Stimulated activated CD8-positive, alpha-beta memory T cell treated with anti-CD3 and anti-CD28 coated beads, Interleukin-15, amount 100 ng/mL, for 4 hours (primary cell): ENCODE data around the gene HOXC11.

ENCODE experiments used
- DNase-seq, 2 donors: peaks; one replicate each; pipeline ENCODE4 v3.0.0-alpha.2; 2020; ENCODE audit warnings: low read depth in 2 of 2

The HOXC11 gene

DNA sequence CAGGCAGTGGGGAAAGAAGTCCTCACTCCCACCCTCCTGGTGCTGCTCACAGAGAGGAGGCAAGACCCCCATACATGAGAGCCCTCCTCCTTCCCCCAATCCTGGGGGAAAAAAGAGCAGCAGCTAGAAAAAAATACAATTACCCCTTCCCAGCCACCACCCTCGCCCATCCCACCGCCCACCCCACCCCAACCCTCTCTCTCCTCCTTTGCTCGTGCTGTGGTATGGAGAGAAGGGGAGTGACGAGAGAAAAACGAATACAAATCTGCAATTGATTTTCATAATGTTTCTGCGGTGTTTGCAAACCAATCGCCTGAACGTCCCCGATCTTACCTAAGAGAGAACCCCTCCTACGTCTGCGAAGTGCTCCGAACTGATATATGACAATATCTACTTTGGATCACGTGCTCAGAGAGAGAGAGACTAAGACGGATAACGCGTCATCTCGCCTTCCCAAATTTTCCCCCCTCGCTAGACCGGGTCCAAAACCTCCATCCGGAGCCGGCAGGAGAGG lies at the start of gene HOXC11:
Gene HOXC11, plus strand, starts transcription at position 405 of the 514 bp plus-strand sequence. CDS start 116 bp downstream, outside the sequence.
- no peak for DNase-seq

DNA sequence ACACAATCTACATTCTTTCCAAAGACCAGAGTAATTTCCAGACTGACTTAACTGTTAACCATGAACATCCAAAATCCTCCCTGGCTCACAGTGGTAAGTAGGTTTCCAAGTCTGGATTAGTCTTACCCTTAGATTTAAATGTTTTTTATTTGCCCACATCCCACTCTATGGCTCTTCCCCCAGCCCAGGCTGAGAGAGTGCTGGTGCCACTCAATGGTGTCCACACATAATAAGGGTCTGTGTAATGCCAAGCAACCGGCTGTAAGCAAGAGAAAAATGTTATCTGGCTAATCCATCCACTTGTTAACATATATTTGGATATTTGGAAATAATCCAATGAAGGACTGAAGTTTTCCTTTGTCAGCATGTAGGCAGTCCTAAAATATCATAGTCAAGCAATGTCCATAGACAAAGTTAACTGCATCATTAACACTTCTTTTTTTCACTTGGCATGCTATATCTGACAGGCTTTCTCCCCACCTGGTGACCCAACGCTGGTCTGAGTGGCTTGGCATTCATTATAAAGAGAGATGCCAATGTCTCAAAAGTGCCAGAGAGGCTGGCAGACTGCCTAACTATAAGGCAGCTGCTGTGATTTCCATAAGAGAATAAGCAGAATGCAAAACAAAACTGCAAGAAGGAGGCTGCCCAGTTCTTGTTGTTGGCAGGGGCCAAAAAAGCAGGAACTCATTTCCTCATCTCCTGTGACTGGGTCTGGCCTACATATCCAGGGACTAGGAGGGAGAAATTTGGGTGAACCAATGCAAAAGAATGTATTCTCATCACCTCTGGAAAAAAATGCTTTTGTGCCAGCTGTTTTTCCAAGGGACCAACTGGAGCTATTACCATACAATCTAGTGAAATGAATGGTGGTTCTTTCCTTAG lies 48.2 kb upstream of the HOXC11 start:
- DNase-seq = no peak

DNA sequence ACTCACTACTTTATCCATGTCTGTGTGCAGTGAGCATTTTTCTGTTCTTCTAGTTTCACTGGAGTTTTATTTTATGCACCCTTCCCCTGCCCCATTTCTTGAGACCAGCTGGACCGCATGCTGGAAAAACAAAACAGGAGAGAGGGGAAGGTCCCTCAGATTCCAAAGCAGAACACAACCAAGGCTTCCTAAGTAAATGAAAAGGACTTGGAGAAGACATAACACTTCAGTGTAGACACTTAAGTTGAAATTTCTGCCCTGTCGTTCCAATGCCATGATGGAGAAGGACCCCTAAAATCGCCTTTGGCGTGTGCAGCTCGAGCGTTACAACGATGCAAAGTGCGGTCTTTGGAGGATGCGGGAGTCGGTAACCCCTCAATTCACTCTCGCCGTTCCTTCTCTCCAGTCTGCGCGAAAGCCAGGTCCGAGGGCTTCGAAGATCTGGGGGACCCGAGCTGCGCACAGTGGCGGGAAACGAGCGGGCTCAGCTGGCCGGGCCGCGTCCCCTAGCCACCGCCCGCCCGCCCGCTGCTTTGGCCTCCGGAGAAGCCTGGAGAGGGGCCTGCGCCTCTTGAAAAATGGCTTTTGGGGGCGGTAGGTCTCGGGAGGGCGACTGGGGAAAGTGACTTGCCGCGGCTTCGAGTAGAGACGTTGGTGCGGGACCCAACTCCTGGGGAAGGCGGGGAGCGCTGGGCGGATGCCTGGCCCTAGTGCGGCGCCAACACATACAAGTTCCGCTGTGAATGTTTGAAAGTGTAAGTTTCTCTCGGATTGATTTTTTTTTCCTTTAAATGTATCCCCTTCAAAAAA lies 45.5 kb upstream of the HOXC11 start:
- DNase-seq = no peak

DNA sequence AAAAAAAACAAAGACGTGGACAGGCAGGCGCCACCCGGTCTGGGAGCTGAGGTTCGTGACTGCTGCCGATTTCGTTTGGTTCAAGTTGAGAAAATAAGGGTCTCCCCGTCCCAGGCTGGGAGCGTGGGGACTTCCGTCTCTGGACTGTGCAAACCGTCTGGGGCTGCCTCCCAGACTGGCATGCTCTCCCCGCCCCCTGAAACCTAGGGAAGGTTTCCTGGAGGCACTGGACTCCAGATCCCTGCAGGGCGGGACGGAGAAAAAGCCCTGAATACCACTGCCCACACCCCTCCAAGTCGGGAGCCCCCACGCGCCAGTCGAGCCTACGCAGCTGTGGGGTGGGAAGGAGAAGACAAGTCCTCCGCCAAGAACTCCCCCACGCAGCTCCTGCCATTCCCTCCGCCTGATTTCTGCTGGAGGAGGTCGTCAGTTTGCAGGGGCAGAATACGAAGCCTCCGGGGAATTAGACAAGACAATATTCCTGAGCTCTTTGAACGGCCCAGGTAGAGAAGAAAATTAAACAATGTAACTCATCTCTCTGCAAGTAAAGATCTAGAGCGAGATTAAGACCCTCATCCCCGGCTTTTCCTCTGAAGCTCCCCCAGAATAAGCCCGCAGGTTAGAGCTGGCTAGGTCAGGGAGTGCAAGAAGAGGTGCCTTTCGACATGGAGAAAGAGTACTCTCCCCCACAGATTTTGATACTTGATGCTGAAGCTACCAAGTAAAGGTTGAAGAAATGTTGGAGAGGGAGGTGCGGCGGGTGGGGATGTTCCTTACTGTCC lies 44.7 kb upstream of the HOXC11 start:
- no peak for DNase-seq

DNA sequence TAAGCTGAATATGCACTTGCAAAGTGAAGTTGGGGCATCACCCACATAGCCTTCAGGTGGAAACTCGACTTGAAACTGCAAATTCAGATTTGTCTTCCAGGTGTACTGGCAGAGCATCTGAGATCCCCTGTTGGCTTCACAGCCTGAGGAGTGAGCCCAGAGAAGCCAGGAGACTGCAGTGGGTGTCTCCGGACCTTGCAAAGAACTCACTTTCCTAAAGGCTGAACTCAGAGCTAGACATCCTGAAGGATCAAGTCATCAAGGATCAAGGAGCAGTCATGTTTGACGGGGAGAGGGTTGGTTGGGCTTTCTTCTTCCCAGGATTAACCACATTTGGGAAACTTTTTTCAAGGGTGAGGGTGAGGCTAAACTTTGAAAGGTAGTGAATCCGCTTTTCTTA lies 43.4 kb upstream of the HOXC11 start:
- no peak for DNase-seq

DNA sequence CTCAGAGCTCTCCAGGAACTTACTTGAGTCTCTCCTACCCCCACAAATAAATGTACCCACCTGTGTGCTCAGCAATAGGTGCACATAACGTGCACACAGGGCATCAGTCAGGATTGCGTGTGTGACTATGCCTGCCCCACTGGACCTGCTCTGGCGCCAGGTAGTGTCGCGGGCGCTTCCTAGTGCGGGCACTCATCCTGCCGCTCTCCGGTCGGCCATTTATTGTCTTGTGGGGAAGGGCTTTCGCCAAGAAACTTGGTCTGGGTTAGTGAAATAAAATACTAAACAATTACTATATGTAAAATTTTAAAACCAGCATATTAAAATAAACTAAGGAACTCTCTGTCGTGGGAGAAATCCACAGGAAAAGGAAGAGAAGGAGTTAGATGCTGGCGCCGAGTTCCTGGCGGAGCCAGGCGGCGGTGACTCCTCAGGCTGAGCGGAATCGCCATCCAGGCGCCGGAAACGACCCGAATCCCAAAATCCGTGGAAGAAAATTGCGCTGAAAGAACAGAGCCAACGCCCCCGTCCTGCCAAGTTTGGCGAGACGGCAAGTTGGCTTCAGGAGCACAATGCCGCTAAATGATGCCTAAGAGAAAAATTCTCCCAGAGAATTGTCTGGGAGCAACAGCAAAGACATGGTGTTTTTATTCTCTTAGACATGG lies 42.2 kb upstream of the HOXC11 start:
- DNase-seq = no peak

DNA sequence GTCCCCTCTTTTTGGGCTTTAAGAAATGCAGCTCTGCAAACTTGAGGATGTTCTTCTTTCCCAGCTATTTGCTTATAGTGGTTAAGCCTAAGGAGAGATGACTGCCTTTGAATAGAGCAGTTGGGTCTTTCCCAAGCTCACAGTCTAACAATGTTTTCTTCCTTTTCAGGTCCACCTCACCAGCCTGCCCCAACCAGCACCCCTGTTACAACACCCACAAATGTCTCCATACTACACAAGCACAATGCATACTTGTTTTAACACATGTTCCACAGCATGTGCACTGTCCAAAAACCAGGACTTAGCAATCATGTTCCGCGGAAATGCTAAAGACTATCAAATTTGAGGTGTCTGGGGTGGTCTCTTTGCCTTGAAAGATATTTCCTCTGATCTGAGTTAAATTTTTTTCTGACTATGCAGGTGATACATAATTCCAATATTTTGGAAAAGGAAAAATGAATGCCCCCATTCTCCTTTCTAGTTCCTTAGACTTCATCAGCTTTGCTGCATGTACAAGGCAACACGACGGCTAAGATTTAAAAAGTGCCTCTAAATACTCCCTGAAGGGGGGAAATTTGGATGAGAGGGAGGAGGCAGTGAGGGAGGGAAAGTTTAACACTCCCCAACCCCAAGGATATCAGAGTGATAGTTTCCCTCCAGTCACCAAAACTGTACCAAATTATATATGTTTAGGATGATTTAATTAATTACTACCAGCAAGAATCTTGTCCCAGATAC lies 40.9 kb upstream of the HOXC11 start:
- DNase-seq = no peak

DNA sequence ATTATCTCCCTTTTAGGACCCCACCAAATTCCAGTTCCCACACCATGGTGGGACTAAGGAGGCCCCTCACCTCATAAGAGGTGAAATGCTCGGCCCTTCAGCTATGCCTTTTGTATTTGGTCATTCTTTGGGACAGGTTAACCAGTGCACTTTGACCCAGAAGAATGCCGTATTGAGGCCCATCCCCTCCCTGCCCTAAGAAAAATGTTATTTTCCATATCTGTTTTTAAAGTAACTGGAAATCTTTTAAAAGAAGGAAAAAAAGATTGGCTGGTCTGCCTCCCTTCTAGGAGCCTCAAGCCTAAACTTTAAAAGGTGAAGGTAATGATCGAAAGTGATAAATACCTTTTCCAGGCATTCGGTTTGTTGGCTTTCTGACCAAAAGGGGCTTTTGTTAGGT lies 40.0 kb upstream of the HOXC11 start:
- no peak for DNase-seq

DNA sequence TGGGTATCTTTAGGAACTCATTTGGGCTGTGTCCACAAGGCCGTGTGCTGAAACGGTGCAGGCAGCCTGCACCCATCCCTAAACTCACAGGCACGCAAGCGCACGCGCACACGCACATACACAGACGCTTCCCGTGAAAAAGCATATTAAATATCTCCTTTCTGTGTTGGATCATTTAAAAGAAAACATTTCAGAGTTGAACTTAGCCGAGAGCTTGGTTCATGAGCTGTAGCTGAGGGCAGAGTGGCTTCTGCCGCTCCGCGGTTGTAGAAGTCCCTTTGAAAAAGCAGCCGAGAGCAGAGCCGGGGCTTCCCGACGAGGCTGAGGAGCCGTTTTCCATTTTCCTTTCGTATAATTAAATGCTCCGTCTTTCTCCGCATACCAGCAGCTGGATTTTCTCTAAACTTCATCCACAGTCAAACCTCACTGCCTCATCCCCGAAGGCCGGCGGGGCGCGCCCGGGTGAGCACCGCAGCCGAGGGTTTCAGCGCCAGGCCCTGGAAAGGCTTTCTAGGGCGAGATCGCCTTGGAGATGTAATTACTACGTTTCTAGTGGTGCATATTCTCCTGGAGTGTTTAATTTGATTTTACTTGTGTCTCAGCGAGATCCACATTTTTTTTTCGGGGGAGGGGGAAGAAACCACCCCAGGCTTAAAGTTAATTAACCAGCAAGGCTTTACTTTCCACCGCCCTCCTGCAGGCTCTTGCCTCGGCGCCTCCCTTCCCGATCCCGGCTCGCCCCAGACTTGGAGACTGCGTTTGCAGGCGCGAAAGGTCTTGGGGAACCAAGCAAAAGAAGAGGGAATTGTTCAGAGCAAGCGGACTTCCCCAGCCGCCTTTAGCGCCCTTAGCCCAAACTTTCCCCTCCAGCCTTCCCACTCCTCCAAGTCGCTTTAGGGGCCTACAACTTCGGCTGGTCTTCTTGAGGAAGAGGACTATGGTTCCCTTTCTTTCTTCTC lies 37.3 kb upstream of the HOXC11 start:
- DNase-seq = no peak

DNA sequence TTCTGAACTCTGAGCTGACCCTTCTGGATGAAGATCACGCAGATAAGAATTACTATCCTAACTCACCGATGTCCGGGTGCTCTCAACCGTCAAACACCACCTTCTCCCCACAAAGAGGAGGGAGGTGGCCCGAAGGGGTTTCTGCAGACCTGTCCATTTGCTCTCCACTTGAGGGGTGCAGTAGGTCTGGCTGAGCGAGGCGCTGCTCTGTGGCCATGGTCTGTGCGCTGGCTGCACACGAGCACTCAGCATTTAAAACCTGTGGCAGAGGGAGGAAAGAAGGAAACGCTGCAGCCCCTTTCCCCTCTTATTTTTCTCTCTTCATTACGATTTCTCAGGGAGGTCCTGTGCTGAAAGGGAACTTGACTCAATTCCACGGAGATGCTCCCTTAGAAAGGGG lies 35.8 kb upstream of the HOXC11 start:
- no peak for DNase-seq

DNA sequence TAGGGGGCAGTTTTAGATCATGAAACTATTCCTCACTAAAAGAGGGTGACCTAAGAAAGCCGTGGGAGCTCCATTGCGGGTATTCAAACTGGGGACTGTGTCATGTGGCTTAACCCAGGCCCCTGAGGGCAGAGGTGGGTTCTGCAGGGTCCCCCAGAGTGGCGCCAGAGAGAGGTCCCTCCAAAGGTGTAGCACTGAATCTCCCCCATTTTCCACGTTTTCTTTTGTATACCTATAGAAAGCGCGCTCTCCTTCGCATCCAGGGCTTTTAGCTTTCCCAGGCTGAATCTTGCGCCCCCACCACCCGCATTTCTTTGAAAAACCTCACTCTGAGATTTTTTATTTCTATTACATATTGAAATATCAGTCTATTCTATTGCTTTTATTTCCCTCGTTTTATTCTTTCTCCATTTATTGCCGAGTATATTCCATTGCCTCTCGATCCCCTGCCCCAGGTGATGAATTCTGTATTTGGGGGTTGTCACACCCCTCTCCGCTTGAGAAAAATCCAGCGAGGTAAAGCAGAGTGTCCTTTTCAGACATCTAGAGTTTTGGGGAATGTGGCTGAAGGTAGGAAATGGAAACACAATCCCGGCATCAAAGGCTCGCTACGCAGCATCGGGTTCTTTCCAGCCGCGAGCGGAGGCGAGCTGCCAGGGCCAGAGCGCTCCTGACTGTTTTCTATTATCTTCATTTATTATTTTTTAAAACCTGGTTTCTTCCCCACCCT lies 35.2 kb upstream of the HOXC11 start:
- DNase-seq = no peak

DNA sequence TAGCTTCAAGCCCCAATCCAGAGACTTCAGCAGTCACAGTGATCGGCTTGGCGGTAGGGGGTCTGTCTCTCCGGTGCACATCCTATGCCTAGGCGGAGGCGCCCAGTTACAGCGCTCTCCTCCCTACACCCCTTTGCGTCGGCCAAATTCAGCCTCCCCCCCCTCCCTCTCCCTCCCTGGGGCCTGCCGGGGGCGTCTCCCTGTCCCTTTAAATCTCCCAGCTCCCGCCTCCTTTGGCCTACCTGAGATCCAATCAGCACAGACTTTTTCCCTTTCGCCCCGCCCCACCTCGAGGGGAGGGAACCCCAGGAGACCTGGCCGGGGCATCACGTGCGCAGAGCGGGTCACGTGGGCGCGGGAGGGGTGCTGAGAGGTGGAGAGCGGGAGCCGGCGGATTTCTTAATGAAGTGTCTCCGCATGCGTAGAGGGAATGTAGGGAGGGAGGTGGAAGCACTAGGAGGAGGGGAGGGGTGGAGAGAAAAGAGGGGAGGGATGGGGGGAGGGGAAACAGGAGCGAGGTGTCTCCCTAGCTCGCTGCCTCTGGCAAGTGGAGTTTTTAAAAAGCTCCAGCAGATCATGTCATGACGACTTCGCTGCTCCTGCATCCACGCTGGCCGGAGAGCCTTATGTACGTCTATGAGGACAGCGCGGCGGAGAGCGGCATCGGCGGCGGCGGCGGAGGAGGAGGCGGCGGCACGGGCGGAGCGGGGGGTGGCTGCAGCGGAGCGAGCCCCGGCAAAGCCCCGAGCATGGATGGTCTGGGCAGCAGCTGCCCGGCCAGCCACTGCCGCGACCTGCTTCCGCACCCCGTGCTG lies 34.4 kb upstream of the HOXC11 start, which contains the start of gene HOXC13:
Gene HOXC13, plus strand, starts transcription at position 506 of the 815 bp plus-strand sequence. Its CDS starts 76 bp downstream, at position 582.
- DNase-seq = no peak

DNA sequence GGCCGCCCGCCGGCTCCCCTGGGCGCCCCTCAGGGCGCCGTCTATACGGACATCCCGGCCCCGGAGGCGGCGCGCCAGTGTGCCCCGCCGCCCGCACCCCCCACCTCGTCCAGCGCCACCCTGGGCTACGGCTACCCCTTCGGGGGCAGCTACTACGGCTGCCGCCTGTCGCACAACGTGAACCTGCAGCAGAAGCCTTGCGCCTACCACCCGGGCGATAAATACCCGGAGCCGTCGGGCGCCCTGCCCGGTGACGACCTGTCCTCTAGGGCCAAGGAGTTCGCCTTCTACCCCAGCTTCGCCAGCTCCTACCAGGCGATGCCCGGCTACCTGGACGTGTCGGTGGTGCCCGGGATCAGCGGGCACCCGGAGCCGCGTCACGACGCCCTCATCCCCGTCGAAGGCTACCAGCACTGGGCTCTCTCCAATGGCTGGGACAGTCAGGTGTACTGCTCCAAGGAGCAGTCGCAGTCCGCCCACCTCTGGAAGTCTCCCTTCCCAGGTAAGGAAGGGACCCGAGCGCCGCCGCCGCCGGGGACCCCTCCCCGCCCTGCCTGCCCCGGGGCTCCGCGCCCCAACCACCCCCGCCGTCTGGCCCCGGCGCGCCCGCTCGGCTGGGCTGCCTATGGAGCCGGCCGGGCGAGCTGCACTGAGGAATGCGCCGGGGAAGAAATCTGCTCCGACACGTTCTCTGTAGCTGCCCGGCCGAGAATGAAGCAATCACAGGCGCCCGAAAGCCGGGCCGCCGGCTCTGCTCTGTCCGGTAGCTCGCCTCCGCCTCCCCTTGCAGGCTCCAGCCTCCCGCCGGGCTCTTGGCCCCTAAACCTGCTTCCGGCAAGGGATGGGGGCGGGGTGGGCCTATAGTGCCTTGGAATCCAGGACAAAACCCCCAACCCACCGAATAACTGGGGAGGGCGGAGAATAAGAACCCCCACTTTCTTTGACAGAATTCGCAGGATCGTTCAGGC lies 33.5 kb upstream of the HOXC11 start:
- no peak for DNase-seq

DNA sequence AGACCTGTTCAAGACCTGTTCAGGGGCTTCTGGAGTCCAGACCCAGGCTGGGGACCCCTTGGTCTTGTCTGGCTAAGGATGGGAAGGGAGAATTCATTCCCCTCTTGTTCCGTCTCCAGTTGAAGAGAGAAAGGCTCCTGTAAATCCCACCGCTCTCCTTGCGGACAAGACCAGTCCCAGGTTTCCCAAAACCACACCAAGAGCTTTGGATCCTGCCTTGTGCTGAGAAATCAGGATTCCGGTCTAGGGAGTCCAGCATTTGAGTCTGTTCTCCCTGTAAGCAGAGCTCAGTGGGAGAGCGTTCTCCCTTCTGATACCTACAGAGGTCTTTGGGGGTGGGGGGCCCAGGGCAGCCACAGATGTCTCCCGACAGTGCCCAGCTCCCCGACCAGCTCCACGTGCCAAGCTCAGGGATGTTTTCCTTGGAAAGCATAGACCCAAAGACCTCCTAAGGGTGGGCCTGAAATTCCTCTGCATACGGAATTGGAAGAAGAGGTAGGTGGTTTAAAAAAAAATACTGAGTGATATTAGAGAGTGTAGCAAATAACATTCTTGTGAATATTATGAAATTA lies 32.4 kb upstream of the HOXC11 start:
- DNase-seq = no peak

DNA sequence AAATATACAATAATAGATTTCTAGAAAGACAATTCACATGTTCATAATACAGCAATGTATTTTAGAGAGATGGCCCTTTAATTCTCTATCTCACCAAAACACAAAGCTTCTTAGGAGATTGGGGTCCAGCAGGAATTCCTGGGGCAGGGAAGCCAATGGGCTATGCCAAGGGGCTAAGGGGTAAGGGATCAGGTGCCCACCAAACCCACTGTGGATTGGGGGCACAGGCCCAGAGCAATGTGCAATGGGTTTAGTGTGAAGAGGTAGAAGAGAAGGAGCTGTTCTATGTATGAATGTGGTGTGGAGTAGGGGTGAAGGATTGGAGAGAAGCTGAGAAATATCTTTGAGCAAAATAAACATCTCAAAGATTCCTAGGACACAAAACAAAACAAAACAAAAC lies 31.7 kb upstream of the HOXC11 start:
- DNase-seq = no peak

DNA sequence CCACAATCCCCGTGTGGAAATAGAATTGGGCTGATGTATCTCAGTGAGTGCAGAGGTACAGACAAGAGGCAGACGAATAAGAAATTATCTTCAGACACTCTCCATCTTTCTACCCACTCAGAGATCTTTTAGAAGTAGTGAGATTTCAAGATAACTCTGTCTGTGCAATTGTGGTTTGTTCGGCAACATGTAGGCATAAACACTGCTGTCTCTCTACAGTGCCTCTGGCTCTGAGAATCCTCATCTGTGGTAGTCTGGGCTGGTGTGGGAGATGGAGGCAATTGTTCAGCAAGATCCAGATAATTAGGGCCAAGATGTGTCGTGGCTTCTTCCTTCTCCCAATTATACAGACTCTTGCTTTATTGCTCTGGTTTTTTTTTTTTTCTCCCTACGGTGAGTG lies 31.2 kb upstream of the HOXC11 start:
- no peak for DNase-seq
